ENCODE measurements around the gene GSTA3. TPM values are rescaled to one million over a fixed set of nuclear protein-coding genes. Genes with fewer than 3 reads are reported as not detected.

Gene GSTA3
- polyA plus RNA-seq, 1 of the 3 experiments (the other 2 are of a cell fraction): not detected

- Histone ChIP-seq H3K27ac (ENCODE audit: low read depth in 2 of 2, low read length in 1 of 2) (no peak overlapping the region; a peak in 1 of 4 replicates), H3K4me3 (ENCODE audit: low read depth in 2 of 2, low read length in 1 of 2) (peak overlapping the region; percentile 55 to 64), H4K20me1 (ENCODE audit: insufficient read depth) (no peaks in the 10 kb centered on the region), H3K27me3 (ENCODE audit: insufficient read depth) (no peaks in the 10 kb centered on the region), H3K9me3 (no peaks in the 10 kb centered on the region), H3F3A (replicated peaks; ENCODE audit: insufficient read depth) (no peaks in the 10 kb centered on the region), H3K4me1 (ENCODE audit: control insufficient read depth in 1 of 2, insufficient read depth in 2 of 2, low read depth in 1 of 2, low read length in 1 of 2) (peaks cover 2 to 3% of the 10 kb centered on the region in 2 experiments; a peak in 1 of 4 replicates), H3K36me3 (replicated peaks in 1 of 2; ENCODE audit: control insufficient read depth in 1 of 2, insufficient read depth in 2 of 2, low read length in 1 of 2) (no peaks in the 10 kb centered on the region), H2AFZ (ENCODE audit: low read depth) (peak overlapping the region; percentile 95), H3K4me2 (peak overlapping the region; percentile 64), H3K9me2 (no peaks in the 10 kb centered on the region), H3K9ac (peak overlapping the region; percentile 20; the same call in 1 of the 2 replicates), H3K79me2 (ENCODE audit: insufficient read depth) (no peaks in the 10 kb centered on the region)
- CTCF ChIA-PET: interaction anchor here (0.6 to 1.8 kb wide), 19 partner anchors 9 to 236 kb away, joined by 3 to 7 read pairs (median 3); partner anchors contain the start of gene GSTA4
- DNase-seq: peak; percentile 76
- POLR2A ChIA-PET: no interaction called here
- 3% methylated on average over 17 of the region's 18 CpGs for WGBS (ENCODE audit: low lambda C conversion rate)
- no peak for TF ChIP-seq CHD2 (IDR thresholded peaks at IDR 0.05; ENCODE audit: low read length, partially characterized antibody)
- no peak for TF ChIP-seq EZH2phosphoT487 (IDR thresholded peaks at IDR 0.05; ENCODE audit: borderline replicate concordance, low read depth)
- TF ChIP-seq MXI1 (IDR thresholded peaks at IDR 0.05; ENCODE audit: low read depth, low read length): no peak
- TF ChIP-seq POLR2AphosphoS5 (IDR thresholded peaks at IDR 0.05; ENCODE audit: low read depth, low read length): peak; percentile 36; the same call in 1 of the 2 replicates
- TF ChIP-seq USF2 (IDR thresholded peaks at IDR 0.05; ENCODE audit: borderline replicate concordance, low read depth, low read length): no peak
- no peak for TF ChIP-seq GATA2 (CRISPR knock-in tag; IDR thresholded peaks at IDR 0.05)
- no peak for TF ChIP-seq NRF1 (IDR thresholded peaks at IDR 0.05; ENCODE audit: low read depth, low read length)
- TF ChIP-seq TAF1 (IDR thresholded peaks at IDR 0.05; ENCODE audit: borderline replicate concordance, low read depth, low read length): peak; percentile 23; the same call in 1 of the 2 replicates
- TF ChIP-seq FOXJ3 (CRISPR knock-in tag; IDR thresholded peaks at IDR 0.05): no peak
- TF ChIP-seq MAX (IDR thresholded peaks at IDR 0.05; ENCODE audit: low read depth): peak; percentile 48
- no peak for TF ChIP-seq FOXM1 (IDR thresholded peaks at IDR 0.05; ENCODE audit: low read depth)
- TF ChIP-seq RAD21 (IDR thresholded peaks at IDR 0.05; ENCODE audit: low read length): peak; percentile 67
- peak; percentile 85 for TF ChIP-seq CTCF (IDR thresholded peaks at IDR 0.05)
- no peak for TF ChIP-seq EP300 (IDR thresholded peaks at IDR 0.05; ENCODE audit: borderline replicate concordance in 1 of 2, low read depth in 1 of 2, low read length in 1 of 2)
- no peak for TF ChIP-seq ELF1 (IDR thresholded peaks at IDR 0.05)
- TF ChIP-seq SIN3A (IDR thresholded peaks at IDR 0.05; ENCODE audit: borderline replicate concordance, low read depth, low read length): no peak
- TF ChIP-seq REST (IDR thresholded peaks at IDR 0.05; ENCODE audit: low read depth, low read length): no peak
- TF ChIP-seq FOSL2 (IDR thresholded peaks at IDR 0.05; ENCODE audit: borderline replicate concordance, low read depth): no peak
- no peak for TF ChIP-seq JUND (IDR thresholded peaks at IDR 0.05)
- TF ChIP-seq NFIC (IDR thresholded peaks at IDR 0.05; ENCODE audit: borderline replicate concordance): no peak
- no peak for TF ChIP-seq GABPA (IDR thresholded peaks at IDR 0.05; ENCODE audit: low read depth)
- peak; percentile 41 for TF ChIP-seq SMC3 (IDR thresholded peaks at IDR 0.05; ENCODE audit: low read depth, low read length)
- no peak for TF ChIP-seq YY1 (IDR thresholded peaks at IDR 0.05; ENCODE audit: low read depth)
- TF ChIP-seq ZBTB33 (IDR thresholded peaks at IDR 0.05; ENCODE audit: borderline replicate concordance, low read depth): no peak
- no peak for TF ChIP-seq RCOR1 (IDR thresholded peaks at IDR 0.05; ENCODE audit: low read length)
Observed at GRCh38 chr6:52881996-52882841, 27.3 kb downstream of the GSTA3 start.

Data from SK-N-SH (cell line).